Nephron progenitor cell (in vitro differentiated cells): ENCODE measurements around the gene ADCY10.
A peak's percentile ranks its signal among the peaks of the same experiment; 100 is the strongest.

ENCODE experiments used
- DNase-seq: peaks from one replicate; pipeline ENCODE4 v3.0.0; 2021
- H3K27ac Mint-ChIP-seq: 2 replicates; pipeline ENCODE4 v1.8.0; 2021; ENCODE audit warnings: mild to moderate bottlenecking, moderate library complexity, mixed read lengths
- H3K27me3 Mint-ChIP-seq: 2 replicates; pipeline ENCODE4 v1.8.0; 2021; ENCODE audit warnings: mild to moderate bottlenecking, low read depth, mixed read lengths; ENCODE audit not compliant: poor library complexity
- H3K36me3 Mint-ChIP-seq: 2 replicates; pipeline ENCODE4 v1.8.0; 2021; ENCODE audit warnings: low read depth, mixed read lengths
- H3K4me1 Mint-ChIP-seq: 2 replicates; pipeline ENCODE4 v1.8.0; 2021; ENCODE audit warnings: mixed read lengths
- H3K4me3 Mint-ChIP-seq: 2 replicates; pipeline ENCODE4 v1.8.0; 2021; ENCODE audit warnings: mild to moderate bottlenecking, moderate library complexity, mixed read lengths
- H3K9me3 Mint-ChIP-seq: 2 replicates; pipeline ENCODE4 v1.8.0; 2021; ENCODE audit warnings: mild to moderate bottlenecking, moderate library complexity, mixed read lengths
- TF ChIP-seq, protein P1 (sequence below): fragments of 200-600 bp; sonication (generic); IDR thresholded peaks from 2 replicates; pipeline ENCODE4 v1.5.0; 2021; ENCODE audit warnings: antibody characterized with exemption

The ADCY10 gene

DNA sequence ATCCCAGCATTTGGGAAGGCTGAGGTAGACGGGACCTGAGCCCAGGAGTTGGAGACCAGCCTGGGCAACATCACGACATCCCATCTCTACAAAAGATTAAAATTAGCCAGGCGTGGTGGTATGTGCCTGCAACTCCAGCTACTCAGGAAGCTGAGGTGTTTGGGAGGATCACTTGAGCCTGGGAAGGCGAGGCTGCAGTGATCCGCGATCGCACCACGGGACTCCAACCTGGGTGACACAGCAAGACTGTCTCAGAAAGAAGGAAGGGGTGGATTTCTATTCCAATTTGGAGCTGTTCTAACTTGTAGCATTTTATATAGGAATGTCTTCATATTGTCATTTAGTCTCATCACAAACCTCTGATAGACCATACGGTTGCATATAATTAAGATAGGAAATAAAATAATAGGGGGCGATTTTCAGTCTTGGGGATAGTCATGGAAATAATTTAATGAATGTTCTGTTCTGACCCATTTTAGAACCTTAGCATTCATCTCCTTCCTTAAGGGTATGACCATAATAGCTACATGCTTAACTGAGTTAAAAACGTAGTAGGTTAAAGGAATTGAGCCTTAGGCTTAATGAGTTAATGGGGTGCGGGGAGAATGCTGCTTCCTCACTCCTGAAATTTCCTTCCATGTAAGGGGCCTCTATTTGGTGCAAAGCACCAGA, 93.1 kb downstream of the ADCY10 start:
- H3K4me3 Mint-ChIP-seq, result no peak overlapping the region

DNA sequence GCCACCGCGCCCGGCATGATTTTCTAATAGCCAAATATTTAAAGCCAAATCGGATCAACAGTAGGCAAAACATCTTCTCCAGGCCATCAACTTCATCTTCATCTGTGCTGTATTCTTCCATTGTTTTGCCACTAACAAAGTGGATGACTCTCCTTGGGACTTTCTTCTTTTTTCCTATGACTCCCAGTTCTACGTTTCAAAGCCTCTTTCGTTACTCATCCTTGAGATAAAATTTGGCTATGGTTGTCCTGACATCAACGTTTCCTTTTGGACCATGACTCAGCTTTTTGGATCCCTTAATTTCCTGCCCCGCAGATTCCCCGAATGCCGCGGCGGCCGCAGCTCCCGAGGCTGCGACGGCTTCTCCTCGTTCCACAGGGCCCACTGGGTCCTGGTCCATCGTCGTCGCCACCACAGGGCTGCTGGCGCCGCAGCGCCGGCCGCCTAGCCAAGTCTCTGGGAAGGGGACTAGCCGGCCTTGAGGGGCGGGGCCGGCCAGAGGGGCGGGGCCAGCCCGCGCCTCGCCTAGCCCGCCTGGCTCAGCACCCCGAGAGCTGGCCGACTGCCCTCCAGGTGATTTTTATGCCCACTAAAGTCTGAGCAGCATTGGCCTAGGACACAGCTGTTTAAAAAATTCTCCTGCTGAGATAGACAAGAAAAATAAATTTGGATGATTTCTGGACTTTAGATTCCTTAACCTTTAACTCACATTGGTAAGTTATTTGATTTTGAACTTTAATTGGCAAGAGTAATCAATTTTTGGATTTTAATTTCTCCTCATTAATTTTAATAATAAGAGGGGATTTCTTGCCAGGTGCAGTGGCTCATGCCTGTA, 93.9 kb downstream of the ADCY10 start:
- peaks cover 20% of the 10 kb centered on the region for H3K9me3 Mint-ChIP-seq
- H3K27me3 Mint-ChIP-seq, result peaks cover 14% of the 10 kb centered on the region
- peak overlapping the region; percentile 64 for H3K27ac Mint-ChIP-seq
- peaks cover 15% of the 10 kb centered on the region for H3K36me3 Mint-ChIP-seq
- DNase-seq, result peak; percentile 72
- TF ChIP-seq, protein P1, sequence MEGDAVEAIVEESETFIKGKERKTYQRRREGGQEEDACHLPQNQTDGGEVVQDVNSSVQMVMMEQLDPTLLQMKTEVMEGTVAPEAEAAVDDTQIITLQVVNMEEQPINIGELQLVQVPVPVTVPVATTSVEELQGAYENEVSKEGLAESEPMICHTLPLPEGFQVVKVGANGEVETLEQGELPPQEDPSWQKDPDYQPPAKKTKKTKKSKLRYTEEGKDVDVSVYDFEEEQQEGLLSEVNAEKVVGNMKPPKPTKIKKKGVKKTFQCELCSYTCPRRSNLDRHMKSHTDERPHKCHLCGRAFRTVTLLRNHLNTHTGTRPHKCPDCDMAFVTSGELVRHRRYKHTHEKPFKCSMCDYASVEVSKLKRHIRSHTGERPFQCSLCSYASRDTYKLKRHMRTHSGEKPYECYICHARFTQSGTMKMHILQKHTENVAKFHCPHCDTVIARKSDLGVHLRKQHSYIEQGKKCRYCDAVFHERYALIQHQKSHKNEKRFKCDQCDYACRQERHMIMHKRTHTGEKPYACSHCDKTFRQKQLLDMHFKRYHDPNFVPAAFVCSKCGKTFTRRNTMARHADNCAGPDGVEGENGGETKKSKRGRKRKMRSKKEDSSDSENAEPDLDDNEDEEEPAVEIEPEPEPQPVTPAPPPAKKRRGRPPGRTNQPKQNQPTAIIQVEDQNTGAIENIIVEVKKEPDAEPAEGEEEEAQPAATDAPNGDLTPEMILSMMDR, result no peak
- H3K4me1 Mint-ChIP-seq, result peaks cover 7% of the 10 kb centered on the region
- peak overlapping the region; percentile 76 for H3K4me3 Mint-ChIP-seq

More for the DNA sequence above, 93.1 kb downstream of the ADCY10 start:
- no peak overlapping the region for H3K27ac Mint-ChIP-seq
- peaks cover 7% of the 10 kb centered on the region for H3K4me1 Mint-ChIP-seq
- H3K36me3 Mint-ChIP-seq, result peaks cover 7% of the 10 kb centered on the region
- TF ChIP-seq, protein P1, result no peak
- peaks cover 17% of the 10 kb centered on the region for H3K27me3 Mint-ChIP-seq
- peaks cover 13% of the 10 kb centered on the region for H3K9me3 Mint-ChIP-seq
- no peak for DNase-seq

DNA sequence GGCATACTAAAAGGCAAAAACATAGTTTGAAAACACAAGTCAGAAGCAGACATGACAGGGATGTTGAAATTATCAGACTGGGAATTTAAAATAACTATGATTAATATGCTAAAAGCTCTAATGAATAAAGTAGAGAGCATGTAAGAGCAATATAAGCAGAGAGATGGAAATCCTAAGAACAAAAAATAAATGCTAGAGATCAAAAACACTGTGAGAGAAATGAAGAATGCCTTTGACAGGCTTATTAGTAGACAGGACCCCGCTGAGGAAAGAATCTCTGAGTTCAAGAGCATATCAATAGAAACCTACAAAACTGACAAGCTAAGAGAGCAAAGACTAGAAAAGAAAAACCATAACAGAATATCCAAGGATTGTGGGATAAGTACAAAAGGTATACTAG, 98.3 kb downstream of the ADCY10 start:
- peaks cover 44% of the 10 kb centered on the region for H3K36me3 Mint-ChIP-seq
- no peak overlapping the region for H3K4me3 Mint-ChIP-seq
- TF ChIP-seq, protein P1, result no peak
- no peak for DNase-seq
- no peak overlapping the region for H3K27ac Mint-ChIP-seq
- peaks cover 61% of the 10 kb centered on the region for H3K9me3 Mint-ChIP-seq
- H3K27me3 Mint-ChIP-seq, result peaks cover 2% of the 10 kb centered on the region
- peaks cover 7% of the 10 kb centered on the region for H3K4me1 Mint-ChIP-seq

DNA sequence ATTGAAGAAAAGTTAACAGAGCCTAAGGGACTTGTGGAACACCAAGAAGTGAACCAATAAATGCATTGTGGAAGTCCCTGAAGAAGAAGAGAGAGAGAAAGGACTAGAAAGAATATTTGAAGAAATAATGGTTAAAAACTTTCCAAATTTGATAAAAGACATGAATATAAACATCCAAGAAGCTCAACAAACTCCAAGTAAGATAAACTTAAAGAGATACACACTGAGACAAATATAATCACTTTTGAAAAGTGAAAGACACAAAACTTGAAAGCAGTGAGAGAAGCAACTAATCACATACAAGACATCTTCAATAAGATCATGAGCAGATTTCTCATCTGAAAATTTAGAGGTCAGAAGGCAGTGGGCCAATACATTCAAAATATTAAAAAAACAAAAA, 101.0 kb downstream of the ADCY10 start:
- Mint-ChIP-seq H3K4me1 (no peaks in the 10 kb centered on the region), H3K36me3 (peaks cover 50% of the 10 kb centered on the region)

DNA sequence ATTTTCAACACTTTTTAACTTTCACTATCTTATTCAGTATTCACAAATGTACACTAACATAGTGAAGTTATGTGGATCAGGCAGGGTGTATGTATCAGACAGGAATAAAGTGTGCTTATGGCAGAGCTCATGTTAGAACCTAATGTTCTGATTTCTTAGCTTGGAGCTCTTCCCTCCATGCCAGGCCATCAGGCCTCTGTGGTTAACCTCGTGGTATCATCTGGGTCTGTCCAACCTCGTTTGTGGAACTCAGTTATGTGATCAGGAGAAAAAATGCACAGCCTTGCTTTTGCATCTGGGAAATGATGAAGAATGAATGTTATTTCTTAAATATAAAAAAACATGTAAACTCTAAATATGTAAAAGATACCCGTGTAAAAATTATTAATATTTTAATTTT, 105.2 kb downstream of the ADCY10 start:
- H3K9me3 Mint-ChIP-seq, result peaks cover 65% of the 10 kb centered on the region
- no peak overlapping the region for H3K4me3 Mint-ChIP-seq
- peaks cover 10% of the 10 kb centered on the region for H3K27me3 Mint-ChIP-seq
- TF ChIP-seq, protein P1, result no peak
- H3K36me3 Mint-ChIP-seq, result peaks cover 65% of the 10 kb centered on the region
- H3K4me1 Mint-ChIP-seq, result no peaks in the 10 kb centered on the region
- no peak for DNase-seq
- H3K27ac Mint-ChIP-seq, result no peak overlapping the region

More for the DNA sequence above, 101.0 kb downstream of the ADCY10 start:
- Mint-ChIP-seq H3K27me3 (peaks cover 6% of the 10 kb centered on the region), H3K27ac (no peak overlapping the region), H3K4me3 (no peak overlapping the region), H3K9me3 (peaks cover 60% of the 10 kb centered on the region)
- TF ChIP-seq, protein P1, result no peak
- DNase-seq, result no peak
